Thoracic aorta (tissue), 2 donors: ENCODE measurements around the gene BICD1. TPM values are rescaled to one million over a fixed set of nuclear protein-coding genes. Genes with fewer than 3 reads are reported as not detected.

Source experiments
- ATAC-seq: fragments of 150-250 bp; one replicate; pipeline ENCODE4 v1.8.0; 2017; ENCODE audit warnings: low read depth; ENCODE audit not compliant: insufficient number of reproducible peaks, low FRiP score
- DNase-seq: peaks from one replicate; pipeline ENCODE4 v3.0.0-alpha.2; 2020; ENCODE audit warnings: low spot score
- H3K27ac ChIP-seq, 2 donors: fragments of 200-600 bp; sonication (generic); 1 replicate in 1 of 2; 2 replicates in 1 of 2; pipeline ENCODE4 v1.5.1; 2016; ENCODE audit warnings: mild to moderate bottlenecking in 2 of 2, moderate library complexity in 2 of 2
- H3K27me3 ChIP-seq: fragments of 200-600 bp; sonication (generic); replicated peaks from 2 replicates; pipeline ENCODE4 v1.6.0; 2016; ENCODE audit warnings: mild to moderate bottlenecking; ENCODE audit not compliant: insufficient read depth
- H3K36me3 ChIP-seq: fragments of 200-600 bp; sonication (generic); one replicate; pipeline ENCODE4 v1.5.1; 2016
- H3K4me1 ChIP-seq, 2 donors: fragments of 200-600 bp; sonication (generic); 1 replicate in 1 of 2; 2 replicates in 1 of 2; pipeline versions ENCODE4 v1.5.1 to v1.6.0; 2016; ENCODE audit warnings: low read depth in 2 of 2, mild to moderate bottlenecking in 1 of 2; ENCODE audit not compliant: control insufficient read depth in 1 of 2
- H3K4me3 ChIP-seq: fragments of 200-600 bp; sonication (generic); 2 replicates; pipeline ENCODE4 v1.5.1; 2016; ENCODE audit warnings: mild to moderate bottlenecking
- H3K9me3 ChIP-seq: fragments of 200-600 bp; sonication (generic); 2 replicates; pipeline ENCODE4 v1.5.1; 2016
- CTCF ChIP-seq: fragments of 200-600 bp; sonication (generic); IDR thresholded peaks from one replicate; pipeline ENCODE4 v1.5.1; 2019; ENCODE audit warnings: antibody characterized with exemption
- total RNA-seq, 2 donors: library from RNA; depleted of rRNA; stranded (reverse); fragments of >200 nt; gene quantifications; one replicate each; pipeline versions ENCODE4 v1.1.0 to v1.2.3, GENCODE V29; 2016

BICD1 gene
- total RNA-seq, 2 donors from 2014 or later: 18.7 to 44.7 TPM

DNA sequence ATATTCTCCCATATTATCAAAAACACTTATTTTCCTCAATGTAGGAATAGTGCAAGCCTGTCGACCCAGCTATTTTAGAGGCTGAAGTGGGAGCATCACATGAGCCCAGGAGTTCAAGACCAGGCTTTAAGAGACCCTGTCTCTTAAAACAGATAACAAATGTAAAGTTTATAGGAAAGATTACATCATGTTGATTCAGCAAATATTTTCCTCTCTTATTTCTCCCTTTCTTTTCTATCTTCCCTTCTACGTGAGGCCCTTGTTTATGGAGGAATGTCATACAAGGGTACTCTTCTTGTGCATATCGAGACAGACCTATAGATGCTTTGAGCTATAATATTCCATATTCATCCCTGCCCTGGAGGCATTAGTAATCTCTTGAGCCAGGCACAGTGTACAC lies 256.2 kb downstream of the BICD1 start:
- no peaks in the 10 kb centered on the region for H3K9me3 ChIP-seq
- no peak overlapping the region for H3K4me3 ChIP-seq
- no peaks in the 10 kb centered on the region for H3K27me3 ChIP-seq
- TF ChIP-seq CTCF: no peak
- H3K36me3 ChIP-seq: no peaks in the 10 kb centered on the region
- H3K27ac ChIP-seq: no peak overlapping the region
- H3K4me1 ChIP-seq: no peaks in the 10 kb centered on the region
- no peak for ATAC-seq
- no peak for DNase-seq

- DNase-seq: no peak
- Histone ChIP-seq H3K27me3 (no peaks in the 10 kb centered on the region), H3K27ac (no peak overlapping the region), H3K4me3 (no peak overlapping the region), H3K9me3 (no peaks in the 10 kb centered on the region), H3K36me3 (no peaks in the 10 kb centered on the region), H3K4me1 (no peaks in the 10 kb centered on the region)
- peak; percentile 43 for ATAC-seq
- TF ChIP-seq CTCF: peak; percentile 65
Observed at GRCh38 chr12:32365473-32366064, 258.9 kb downstream of the BICD1 start.

GRCh38 chr12:32366714-32367113 lies 260.1 kb downstream of the BICD1 start:
- Histone ChIP-seq H3K4me1 (no peaks in the 10 kb centered on the region), H3K4me3 (no peak overlapping the region), H3K27ac (no peak overlapping the region), H3K9me3 (no peaks in the 10 kb centered on the region), H3K27me3 (no peaks in the 10 kb centered on the region), H3K36me3 (no peaks in the 10 kb centered on the region)
- no peak for TF ChIP-seq CTCF
- no peak for DNase-seq
- ATAC-seq: no peak

DNA sequence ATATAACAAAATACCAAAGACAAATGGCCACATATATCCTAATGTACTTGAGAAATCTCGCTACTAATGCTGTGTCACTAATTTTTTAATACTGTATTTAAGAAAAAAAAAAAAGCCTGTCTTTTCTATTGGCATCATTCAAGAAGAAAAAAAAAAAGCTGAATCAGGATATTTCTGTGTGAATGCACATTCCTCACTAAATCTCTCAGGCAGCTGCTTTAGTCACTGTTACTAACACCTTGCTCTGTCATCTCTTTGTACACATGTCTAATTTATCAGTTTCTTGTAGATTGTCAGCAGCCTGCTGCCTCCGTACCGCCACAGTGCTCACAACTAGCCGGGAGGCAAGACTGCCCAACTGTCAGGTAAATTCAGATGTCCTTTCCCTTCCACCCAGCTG lies 260.7 kb downstream of the BICD1 start:
- DNase-seq (no peak), ATAC-seq (no peak)
- Histone ChIP-seq H3K4me3 (no peak overlapping the region), H3K36me3 (no peaks in the 10 kb centered on the region), H3K27ac (no peak overlapping the region), H3K4me1 (no peaks in the 10 kb centered on the region), H3K9me3 (no peaks in the 10 kb centered on the region), H3K27me3 (no peaks in the 10 kb centered on the region)
- TF ChIP-seq CTCF: no peak

DNA sequence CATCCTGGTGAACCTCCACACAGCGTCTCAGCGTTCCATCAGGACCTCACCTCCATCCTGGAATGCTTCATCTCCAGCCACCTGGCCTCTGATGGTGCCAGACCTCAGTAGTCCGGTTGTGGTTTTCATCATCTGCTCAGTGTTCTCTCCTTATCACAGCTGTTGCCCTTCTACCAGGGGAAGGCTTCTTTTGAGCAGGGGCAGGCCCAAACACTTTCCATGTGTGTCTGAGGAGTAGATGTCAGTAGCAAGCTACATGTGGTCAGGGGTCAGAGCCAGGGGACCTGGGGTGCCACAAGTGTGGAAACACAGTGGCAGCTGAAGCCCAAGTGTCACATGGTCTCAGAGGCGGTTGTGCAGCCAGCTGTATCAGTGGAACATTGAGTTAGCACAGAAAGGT lies 262.6 kb downstream of the BICD1 start:
- no peak overlapping the region for H3K27ac ChIP-seq
- no peak for DNase-seq
- no peaks in the 10 kb centered on the region for H3K27me3 ChIP-seq
- no peaks in the 10 kb centered on the region for H3K36me3 ChIP-seq
- no peak for ATAC-seq
- no peak overlapping the region for H3K4me3 ChIP-seq
- no peak for TF ChIP-seq CTCF
- no peaks in the 10 kb centered on the region for H3K4me1 ChIP-seq
- no peaks in the 10 kb centered on the region for H3K9me3 ChIP-seq
